Measurements from ENCODE around the gene CDYL. TPM values are rescaled to one million over a fixed set of nuclear protein-coding genes. Genes with fewer than 3 reads are reported as not detected.

CDYL gene
- total RNA-seq, 1 experiment from 2014 or later, result 23.2 TPM

GRCh38 chr6:4883298-4883697 is 107.1 kb downstream of the CDYL start:
- DNase-seq (ENCODE audit: low read depth), result no peak

DNA sequence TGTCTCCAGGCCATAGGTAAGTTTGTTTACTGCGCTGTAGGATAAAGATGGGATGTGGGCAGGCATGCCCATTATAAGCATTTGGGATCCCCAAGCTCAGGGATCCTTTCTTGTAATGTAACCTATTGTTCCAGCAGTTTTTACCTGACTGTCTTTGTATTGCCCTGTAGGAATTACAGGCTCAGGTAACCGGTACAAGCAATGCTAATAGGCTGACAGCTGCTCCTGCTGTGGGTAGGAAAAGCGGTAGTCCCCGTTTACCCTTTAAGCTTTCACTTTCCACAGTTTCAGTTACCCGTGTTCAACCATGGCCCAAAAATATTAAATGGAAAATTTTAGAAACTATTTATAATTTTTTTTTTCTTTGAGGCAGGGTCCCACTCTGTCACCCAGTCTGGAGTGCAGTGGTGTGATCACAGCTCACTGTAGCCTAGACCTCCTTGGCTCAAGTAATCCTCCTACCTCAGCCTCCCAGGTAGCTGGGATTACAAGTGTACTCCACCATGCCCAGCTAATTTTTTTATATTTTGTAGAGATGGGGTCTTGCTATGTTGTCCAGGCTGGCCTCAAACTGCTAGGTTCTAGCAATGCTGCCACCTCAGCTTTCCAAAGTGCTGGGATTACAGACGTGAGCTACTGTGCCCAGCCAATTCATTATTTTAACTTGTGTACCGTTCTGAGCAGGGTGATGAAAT is 108.6 kb downstream of the CDYL start:
- no peak for DNase-seq (ENCODE audit: low read depth)

DNA sequence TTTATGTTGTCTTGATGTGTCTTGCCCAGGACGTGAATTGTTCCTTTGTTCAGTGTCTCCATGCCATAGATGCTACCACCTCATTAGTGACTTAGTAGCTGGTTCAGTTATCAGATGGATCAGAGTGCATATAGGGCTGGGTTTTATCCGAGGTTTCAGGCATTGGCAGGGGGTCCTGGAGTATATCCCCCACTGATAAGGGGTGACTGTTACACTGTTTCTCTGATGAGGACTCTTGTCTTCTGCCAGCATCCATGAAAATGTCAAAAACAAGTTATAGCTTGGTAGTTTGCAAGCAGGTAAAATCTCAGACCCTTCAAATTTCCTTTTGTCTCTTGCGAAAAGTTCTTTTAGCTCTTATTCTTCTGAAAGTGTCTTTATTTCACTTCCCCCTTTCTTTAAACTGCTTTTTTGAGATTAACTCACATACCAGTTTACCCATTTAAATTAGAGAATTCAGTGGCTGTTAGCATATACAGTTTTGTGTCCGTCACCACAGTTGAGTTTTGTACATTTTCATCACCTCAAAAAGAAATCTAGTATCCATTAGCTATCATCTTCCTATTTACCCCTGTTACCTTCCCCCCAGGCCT is 109.2 kb downstream of the CDYL start:
- DNase-seq (ENCODE audit: low read depth), result no peak

GRCh38 chr6:4888841-4889240 is 112.6 kb downstream of the CDYL start:
- DNase-seq (ENCODE audit: low read depth), result no peak

DNA sequence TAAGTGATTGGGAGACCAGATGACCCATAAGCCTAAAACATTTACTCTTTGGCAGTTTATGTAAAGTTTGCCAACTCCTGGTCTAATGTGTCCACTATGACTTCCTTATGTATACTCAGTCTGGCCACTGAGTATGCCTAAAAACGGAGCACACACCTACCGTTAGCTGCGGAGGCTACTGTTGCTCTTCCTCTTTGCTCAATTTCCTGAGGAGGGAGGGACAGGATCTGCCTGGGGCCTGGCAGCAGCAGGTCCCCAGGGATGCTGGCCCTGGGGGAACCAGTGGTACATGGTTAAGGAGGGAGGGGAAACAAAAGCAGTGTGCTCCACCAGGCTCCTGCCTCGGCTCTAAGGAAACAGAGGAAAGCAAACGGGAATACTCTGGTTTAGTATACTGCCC is 113.5 kb downstream of the CDYL start:
- no peak for DNase-seq (ENCODE audit: low read depth)

DNA sequence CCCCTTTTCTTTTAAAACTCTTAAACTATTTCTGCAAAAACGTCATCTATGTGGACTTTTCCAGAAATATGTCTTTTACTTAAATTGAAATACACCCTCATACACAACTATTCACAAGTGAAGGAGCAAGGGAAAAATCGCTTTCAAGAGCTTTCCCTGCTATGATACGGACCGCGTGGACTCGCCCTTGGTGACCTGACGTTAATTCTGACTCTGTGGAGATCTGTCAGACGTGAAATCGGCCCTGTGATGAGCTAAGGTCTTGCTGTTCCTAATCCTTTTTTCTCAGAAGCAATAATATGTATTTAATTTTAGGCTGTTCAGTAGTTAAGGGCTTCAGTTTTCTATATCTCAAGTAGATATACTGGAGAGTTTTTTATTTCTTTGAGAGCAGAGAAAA is 114.0 kb downstream of the CDYL start:
- no peak for DNase-seq (ENCODE audit: low read depth)

DNA sequence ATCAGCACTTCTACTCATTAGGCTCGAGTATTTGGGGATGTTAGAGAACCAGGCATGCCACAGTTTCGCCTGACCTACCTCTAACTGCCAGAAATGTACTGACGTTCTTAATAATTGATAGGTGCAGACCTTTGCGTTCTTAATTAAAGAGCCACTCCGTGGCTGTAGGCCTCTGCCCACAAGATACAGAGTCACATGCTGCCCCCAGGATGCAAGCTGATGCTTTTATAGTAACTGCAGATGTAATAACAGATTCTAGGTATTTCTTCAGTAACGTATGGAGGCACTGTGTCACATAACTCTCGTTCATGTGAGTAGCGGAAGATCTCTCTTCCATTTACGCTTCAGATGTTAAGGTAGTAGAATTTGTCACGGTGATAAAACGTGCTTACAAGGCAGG is 114.4 kb downstream of the CDYL start:
- no peak for DNase-seq (ENCODE audit: low read depth)

GRCh38 chr6:4891141-4891540 is 114.9 kb downstream of the CDYL start:
- no peak for DNase-seq (ENCODE audit: low read depth)

GRCh38 chr6:4892785-4893485 is 116.7 kb downstream of the CDYL start:
- DNase-seq (ENCODE audit: low read depth), result no peak

GRCh38 chr6:4894049-4894448 is 117.8 kb downstream of the CDYL start:
- DNase-seq (ENCODE audit: low read depth), result no peak

- no peak for DNase-seq (ENCODE audit: low read depth)
These were observed 119.8 kb downstream of the CDYL start for GRCh38 chr6:4895971-4896370.

DNA sequence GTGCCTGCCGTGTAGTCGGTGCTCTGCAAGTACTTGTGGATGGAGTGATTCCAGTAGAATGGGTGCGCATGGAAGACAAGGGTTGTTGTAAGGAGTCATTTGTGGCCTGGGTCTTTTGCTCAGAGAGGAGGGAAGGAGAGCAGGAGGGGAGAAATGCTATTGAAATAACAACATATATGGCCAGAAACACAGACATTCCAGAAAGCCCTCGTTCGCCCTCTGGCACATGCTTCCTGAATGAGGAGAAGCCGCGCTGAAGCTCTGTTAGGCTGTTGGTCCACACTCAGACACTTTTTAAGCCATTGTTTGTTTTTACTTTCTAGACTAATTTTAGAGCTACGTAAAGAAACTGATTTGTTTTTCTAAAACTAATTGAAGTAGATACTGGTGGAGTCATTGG is 120.2 kb downstream of the CDYL start:
- DNase-seq (ENCODE audit: low read depth), result peak; percentile 14

GRCh38 chr6:4899249-4900034 is 123.2 kb downstream of the CDYL start:
- no peak for DNase-seq (ENCODE audit: low read depth)

DNA sequence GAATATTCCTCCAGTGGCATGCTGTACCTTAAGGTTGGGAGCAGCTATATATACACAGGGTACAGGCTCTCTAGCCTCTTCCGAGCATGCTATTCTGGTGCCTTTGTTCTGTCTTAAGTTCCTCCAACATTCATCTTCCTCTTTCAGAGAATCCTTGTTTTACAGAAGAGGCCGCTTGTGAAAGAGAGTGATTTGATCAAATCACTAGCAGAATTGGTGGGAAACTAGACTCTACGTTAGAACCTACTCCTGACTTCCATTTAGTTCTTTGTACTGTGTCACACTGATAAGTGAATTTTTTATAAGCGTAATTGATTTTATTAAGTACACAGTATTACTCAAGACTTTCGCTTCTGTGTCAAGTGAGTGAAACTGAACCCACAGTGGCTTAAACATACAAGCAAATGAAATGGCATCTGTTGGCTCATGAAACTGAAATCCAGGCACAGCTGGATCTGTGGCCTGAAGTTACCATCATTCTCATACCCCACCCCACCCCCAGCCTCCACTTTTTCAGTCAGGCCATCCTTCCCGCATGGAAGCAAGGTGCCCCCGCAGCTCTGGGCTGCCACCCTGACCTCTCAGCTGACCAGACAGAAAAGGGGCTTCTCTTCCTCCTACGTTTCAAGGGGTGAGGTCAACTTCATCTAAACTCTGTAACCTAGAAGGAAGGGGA is 125.3 kb downstream of the CDYL start:
- no peak for DNase-seq (ENCODE audit: low read depth)

DNA sequence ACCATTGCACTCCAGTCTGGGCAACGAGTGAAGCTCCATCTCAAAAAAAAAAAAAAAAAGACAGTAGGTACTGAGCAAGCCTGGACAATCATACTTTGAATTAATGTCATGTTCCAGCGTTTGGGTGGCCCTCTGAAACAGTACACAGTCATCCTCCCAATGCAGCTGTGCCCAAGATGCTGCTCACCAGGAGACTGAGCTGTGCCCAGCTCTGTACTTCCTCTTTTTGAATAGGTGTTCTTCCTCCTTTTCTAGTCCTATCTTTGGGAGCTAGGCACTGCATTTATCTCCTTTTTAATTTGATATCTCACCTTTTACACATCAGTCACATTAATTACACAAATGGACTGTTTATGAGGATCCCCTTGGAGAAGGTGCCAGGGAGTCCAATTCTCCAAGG is 126.2 kb downstream of the CDYL start:
- no peak for DNase-seq (ENCODE audit: low read depth)

DNA sequence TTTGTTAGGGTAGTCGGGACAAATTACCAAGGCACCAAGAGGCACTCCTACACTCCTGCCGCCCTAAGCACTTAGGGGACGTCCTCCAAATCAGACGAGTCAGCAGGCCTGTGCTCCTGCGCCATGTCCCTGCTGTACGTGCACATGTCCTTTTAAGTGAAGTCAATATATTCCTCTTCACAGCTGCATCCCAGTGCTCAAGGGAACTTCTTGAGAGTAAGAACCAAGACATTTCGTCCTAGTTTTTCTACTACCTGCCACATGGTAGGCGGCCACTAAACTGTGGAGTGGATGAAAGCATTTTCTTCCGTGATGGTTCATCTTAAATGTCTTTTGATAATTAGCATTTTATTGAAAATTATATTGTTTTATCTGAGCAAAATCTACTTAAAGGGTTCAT is 126.9 kb downstream of the CDYL start:
- no peak for DNase-seq (ENCODE audit: low read depth)

GRCh38 chr6:4903751-4904370 is 127.7 kb downstream of the CDYL start:
- DNase-seq (ENCODE audit: low read depth), result no peak

GRCh38 chr6:4904461-4905025 is 128.3 kb downstream of the CDYL start:
- no peak for DNase-seq (ENCODE audit: low read depth)

- no peak for DNase-seq (ENCODE audit: low read depth)
These were observed 129.6 kb downstream of the CDYL start for GRCh38 chr6:4905826-4906225.

GRCh38 chr6:4906293-4907276 is 130.4 kb downstream of the CDYL start:
- no peak for DNase-seq (ENCODE audit: low read depth)
